HCT116 (cell line): Measurements from ENCODE around the gene TXLNA. TPM values are rescaled to one million over a fixed set of nuclear protein-coding genes. Genes with fewer than 3 reads are reported as not detected.

Experiments
- ATAC-seq: fragments of 200-7000 bp; cut with Tn5 transposase; 2 replicates; pipeline ENCODE4 v1.9.1; 2020; ENCODE audit warnings: mild to moderate bottlenecking, moderate library complexity
- BruUV-seq: library from RNA; stranded (reverse); fragments of 400-500 nt; replicated peaks from 2 replicates; lab custom pipeline; 2021; lab: Mats Ljungman, UMichigan
- CTCF ChIA-PET: fragments of 300-600 bp; sonication (Branson Sonifier 250); formaldehyde crosslinking; loops from one replicate; lab custom pipeline; 2021; ENCODE audit warnings: antibody characterized with exemption; lab: Charles Lee
- POLR2A ChIA-PET: fragments of 300-600, 350-600 bp; sonication (Branson Sonifier 250); formaldehyde crosslinking; loops from one replicate; lab custom pipeline; 2021; ENCODE audit warnings: antibody characterized with exemption; lab: Charles Lee
- RAD21 ChIA-PET, 2 experiments: fragments of 300-600 bp; sonication (Branson Sonifier 250); formaldehyde crosslinking; loops; one replicate each; lab custom pipeline; 2023; ENCODE audit warnings: low total read pairs in 2 of 2; ENCODE audit not compliant: uncharacterized antibody in 2 of 2, unreplicated experiment in 2 of 2, low non-redundant PET in 1 of 2; lab: Charles Lee
- DNase-seq: peaks from one replicate; pipeline ENCODE4 v3.0.0-alpha.2; 2010; ENCODE audit warnings: low read depth, low spot score
- H2AFZ ChIP-seq: fragments of 200-600 bp; shearing (Covaris generic), sonication (generic); 2 replicates; pipeline ENCODE4 v1.6.1; 2017; ENCODE audit warnings: low read depth, mixed run types, mixed read lengths, antibody characterized with exemption, low read length; ENCODE audit not compliant: poor library complexity, severe bottlenecking
- H3K27ac ChIP-seq: 2 replicates; pipeline ENCODE4 v1.5.1; 2012; ENCODE audit warnings: low read depth, low read length
- H3K27me3 ChIP-seq: fragments of 200-600 bp; sonication (generic); 2 replicates; pipeline ENCODE4 v1.6.1; 2016; ENCODE audit warnings: mixed run types, low read length, mixed read lengths; ENCODE audit not compliant: insufficient read depth
- H3K36me3 ChIP-seq, 2 experiments: fragments of 200-500 bp in 1 of 2; fragments of 200-600 bp in 1 of 2; sonication (Bioruptor generic) in 1 of 2; sonication (generic) in 1 of 2; 2 replicates each; pipeline versions ENCODE4 v1.5.1 to v1.6.1; 2014 to 2016; ENCODE audit warnings: low read length in 2 of 2, inconsistent platforms in 1 of 2, mixed read lengths in 1 of 2, mixed run types in 1 of 2; ENCODE audit not compliant: insufficient read depth in 2 of 2, control insufficient read depth in 1 of 2
- H3K4me1 ChIP-seq, 2 experiments: fragments of 200-600 bp in 1 of 2; sonication (generic) in 1 of 2; 2 replicates each; pipeline versions ENCODE4 v1.5.1 to v1.6.1; 2012 to 2017; ENCODE audit warnings: low read length in 2 of 2, inconsistent platforms in 1 of 2, mild to moderate bottlenecking in 1 of 2, mixed read lengths in 1 of 2, mixed run types in 1 of 2, moderate library complexity in 1 of 2; ENCODE audit not compliant: insufficient read depth in 2 of 2, control insufficient read depth in 1 of 2
- H3K4me2 ChIP-seq: fragments of 200-600 bp; sonication (generic); 2 replicates; pipeline ENCODE4 v1.6.1; 2017; ENCODE audit warnings: mixed run types, low read length, mixed read lengths
- H3K4me3 ChIP-seq, 2 experiments: fragments of 200-600 bp in 1 of 2; sonication (generic) in 1 of 2; replicated peaks in 1 of 2; 2 replicates each; pipeline ENCODE4 v1.5.1; 2011 to 2016; ENCODE audit warnings: low read length in 2 of 2, control low read depth in 1 of 2, low read depth in 1 of 2, mild to moderate bottlenecking in 1 of 2, mixed read lengths in 1 of 2, mixed run types in 1 of 2
- H3K79me2 ChIP-seq: fragments of 200-600 bp; sonication (generic); 2 replicates; pipeline ENCODE4 v1.6.1; 2017; ENCODE audit warnings: mild to moderate bottlenecking, mixed run types, low read length, moderate library complexity, mixed read lengths; ENCODE audit not compliant: insufficient read depth
- H3K9ac ChIP-seq: fragments of 200-600 bp; sonication (generic); 2 replicates; pipeline ENCODE4 v1.6.1; 2016; ENCODE audit warnings: low read length, mixed read lengths
- H3K9me2 ChIP-seq: fragments of 200-600 bp; sonication (generic), shearing (Covaris generic); 2 replicates; pipeline ENCODE4 v1.6.1; 2017; ENCODE audit warnings: mixed run types, mild to moderate bottlenecking, moderate library complexity; ENCODE audit not compliant: insufficient read depth
- H3K9me3 ChIP-seq, 2 experiments: fragments of 200-500 bp in 1 of 2; fragments of 200-600 bp in 1 of 2; sonication (Bioruptor generic) in 1 of 2; sonication (generic) in 1 of 2; 2 replicates each; pipeline ENCODE4 v1.6.1; 2014 to 2017; ENCODE audit warnings: low read length in 2 of 2, mixed read lengths in 2 of 2, inconsistent platforms in 1 of 2, low read depth in 1 of 2, mild to moderate bottlenecking in 1 of 2, mixed run types in 1 of 2, moderate library complexity in 1 of 2; ENCODE audit not compliant: control insufficient read depth in 1 of 2, insufficient read depth in 1 of 2
- H4K20me1 ChIP-seq: fragments of 200-600 bp; sonication (generic), shearing (Covaris generic); 2 replicates; pipeline ENCODE4 v1.6.1; 2017; ENCODE audit warnings: mixed run types, mild to moderate bottlenecking, moderate library complexity; ENCODE audit not compliant: insufficient read depth
- EGR1 ChIP-seq: IDR thresholded peaks from 2 replicates; pipeline ENCODE4 v1.6.1; 2012; ENCODE audit warnings: low read depth
- ELF1 ChIP-seq: IDR thresholded peaks from 2 replicates; pipeline ENCODE4 v1.6.1; 2012; ENCODE audit warnings: low read depth, borderline replicate concordance
- ZFX ChIP-seq: fragments of 450-650 bp; IDR thresholded peaks from 2 replicates; pipeline ENCODE4 v1.6.1; 2017
- ZNF274 ChIP-seq: fragments of 200-500 bp; sonication (Bioruptor generic); IDR thresholded peaks from 2 replicates; pipeline ENCODE4 v1.6.1; 2014; ENCODE audit warnings: mild to moderate bottlenecking, low read depth, low read length, inconsistent platforms
- intact Hi-C: fragments of 100-400 bp; cut with micrococcal nuclease; formaldehyde crosslinking; loops from 2 replicates; pipeline ENCODE4 v1.10.0; 2022
- total RNA-seq: library from RNA; stranded (reverse); gene quantifications from one replicate; pipeline ENCODE4 v1.2.1, GENCODE V29; 2021; ENCODE audit not compliant: unreplicated experiment
- TF ChIP-seq, protein P1 (sequence below): IDR thresholded peaks from 2 replicates; pipeline ENCODE4 v1.6.1; 2012
- TF ChIP-seq, protein P2 (sequence below): IDR thresholded peaks from 2 replicates; pipeline ENCODE4 v1.6.1; 2012
- TF ChIP-seq, protein P3 (sequence below): IDR thresholded peaks from 2 replicates; pipeline ENCODE4 v1.6.1; 2011; ENCODE audit warnings: mild to moderate bottlenecking, low read length, moderate library complexity; ENCODE audit not compliant: insufficient replicate concordance; ENCODE audit errors: extremely low read depth

TXLNA gene
- total RNA-seq, 1 experiment from 2014 or later, result 37.2 TPM

DNA sequence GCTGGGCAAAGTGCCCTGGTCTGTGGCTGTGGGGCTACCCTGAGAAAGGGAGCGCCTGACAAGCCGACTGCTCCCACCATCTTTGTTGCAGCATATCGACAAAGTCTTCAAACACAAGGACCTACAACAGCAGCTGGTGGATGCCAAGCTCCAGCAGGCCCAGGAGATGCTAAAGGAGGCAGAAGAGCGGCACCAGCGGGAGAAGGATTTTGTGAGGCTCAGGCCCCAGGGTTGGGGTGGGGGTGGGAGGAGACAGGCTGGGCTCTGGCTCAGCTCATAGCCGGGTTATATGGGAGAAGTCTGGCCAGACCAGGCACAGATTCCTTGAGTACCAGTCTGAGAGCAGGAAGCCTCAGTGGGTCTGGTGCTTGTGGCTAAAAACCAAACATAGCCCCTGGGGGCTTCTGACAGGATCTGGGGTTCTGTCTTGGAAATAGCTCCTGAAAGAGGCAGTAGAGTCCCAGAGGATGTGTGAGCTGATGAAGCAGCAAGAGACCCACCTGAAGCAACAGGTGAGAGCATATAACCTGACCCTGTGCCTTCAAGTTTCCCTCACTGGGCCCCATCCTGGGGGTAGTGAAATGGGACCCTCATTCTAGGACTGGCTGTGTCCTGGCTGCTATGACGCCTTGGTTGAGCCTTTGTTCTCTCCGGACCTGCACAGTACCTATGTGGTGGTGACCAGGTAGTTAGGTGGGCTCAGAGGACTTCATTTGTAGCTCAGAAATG is 12.9 kb downstream of the TXLNA start:
- TF ChIP-seq ELF1 (no peak), ZFX (no peak), ZNF274 (no peak), EGR1 (no peak)
- TF ChIP-seq, protein P1, sequence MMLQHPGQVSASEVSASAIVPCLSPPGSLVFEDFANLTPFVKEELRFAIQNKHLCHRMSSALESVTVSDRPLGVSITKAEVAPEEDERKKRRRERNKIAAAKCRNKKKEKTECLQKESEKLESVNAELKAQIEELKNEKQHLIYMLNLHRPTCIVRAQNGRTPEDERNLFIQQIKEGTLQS, result no peak
- TF ChIP-seq, protein P2, sequence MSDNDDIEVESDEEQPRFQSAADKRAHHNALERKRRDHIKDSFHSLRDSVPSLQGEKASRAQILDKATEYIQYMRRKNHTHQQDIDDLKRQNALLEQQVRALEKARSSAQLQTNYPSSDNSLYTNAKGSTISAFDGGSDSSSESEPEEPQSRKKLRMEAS, result no peak
- TF ChIP-seq, protein P3, sequence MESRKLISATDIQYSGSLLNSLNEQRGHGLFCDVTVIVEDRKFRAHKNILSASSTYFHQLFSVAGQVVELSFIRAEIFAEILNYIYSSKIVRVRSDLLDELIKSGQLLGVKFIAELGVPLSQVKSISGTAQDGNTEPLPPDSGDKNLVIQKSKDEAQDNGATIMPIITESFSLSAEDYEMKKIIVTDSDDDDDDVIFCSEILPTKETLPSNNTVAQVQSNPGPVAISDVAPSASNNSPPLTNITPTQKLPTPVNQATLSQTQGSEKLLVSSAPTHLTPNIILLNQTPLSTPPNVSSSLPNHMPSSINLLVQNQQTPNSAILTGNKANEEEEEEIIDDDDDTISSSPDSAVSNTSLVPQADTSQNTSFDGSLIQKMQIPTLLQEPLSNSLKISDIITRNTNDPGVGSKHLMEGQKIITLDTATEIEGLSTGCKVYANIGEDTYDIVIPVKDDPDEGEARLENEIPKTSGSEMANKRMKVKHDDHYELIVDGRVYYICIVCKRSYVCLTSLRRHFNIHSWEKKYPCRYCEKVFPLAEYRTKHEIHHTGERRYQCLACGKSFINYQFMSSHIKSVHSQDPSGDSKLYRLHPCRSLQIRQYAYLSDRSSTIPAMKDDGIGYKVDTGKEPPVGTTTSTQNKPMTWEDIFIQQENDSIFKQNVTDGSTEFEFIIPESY, result no peak
- no peaks in the 10 kb centered on the region for H3K9me3 ChIP-seq
- peaks cover 25% of the 10 kb centered on the region; the same call in 1 of the 2 replicates for H3K79me2 ChIP-seq
- H3K4me3 ChIP-seq, result no peak overlapping the region
- CTCF ChIA-PET, result no interaction called here
- no peak overlapping the region for H3K27ac ChIP-seq
- DNase-seq (no peak), ATAC-seq (no peak)
- H4K20me1 ChIP-seq, result no peaks in the 10 kb centered on the region; the same call in 1 of the 2 replicates
- peaks cover 64 to 88% of the 10 kb centered on the region in 2 experiments for H3K36me3 ChIP-seq
- no peak overlapping the region for H3K9ac ChIP-seq
- no peak overlapping the region for H3K4me2 ChIP-seq
- H3K9me2 ChIP-seq, result no peaks in the 10 kb centered on the region
- intact Hi-C loops, result no loop called here
- RAD21 ChIA-PET, result no interaction called here
- no peak overlapping the region for H2AFZ ChIP-seq
- no TSS peak for BruUV-seq
- POLR2A ChIA-PET, result no interaction called here
- H3K27me3 ChIP-seq, result no peaks in the 10 kb centered on the region
- H3K4me1 ChIP-seq, result no peaks in the 10 kb centered on the region
